Endothelial cell of hepatic sinusoid (primary cell): ENCODE measurements around the gene SNN.

Source experiments
- in situ Hi-C: cut with HindIII; loops from 2 replicates; pipeline ENCODE4 v1.10.0; 2017; ENCODE audit warnings: low sequenced_read_pairs

SNN gene

DNA sequence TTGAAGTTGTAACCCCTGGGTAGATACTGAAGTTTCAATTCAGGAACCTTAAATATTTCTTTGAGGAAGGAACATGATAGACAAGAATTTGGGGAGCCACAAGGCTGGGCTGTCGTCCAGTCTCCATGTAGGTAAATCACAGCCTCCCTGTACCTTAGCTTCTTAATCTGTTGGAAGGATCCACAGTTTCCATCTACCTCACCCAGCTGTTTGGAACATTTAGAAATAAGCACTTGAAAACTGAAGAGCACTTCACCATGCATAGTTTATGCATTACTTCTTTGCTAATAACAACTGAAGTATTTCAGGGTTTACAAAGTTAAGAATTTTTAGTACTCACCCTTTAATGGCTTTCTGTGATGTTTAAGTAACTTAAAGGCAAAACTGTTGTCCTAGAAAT, 57.2 kb downstream of the SNN start:
- in situ Hi-C loops: no loop called here

GRCh38 chr16:11726008-11726407, 57.8 kb downstream of the SNN start:
- in situ Hi-C loops: no loop called here

DNA sequence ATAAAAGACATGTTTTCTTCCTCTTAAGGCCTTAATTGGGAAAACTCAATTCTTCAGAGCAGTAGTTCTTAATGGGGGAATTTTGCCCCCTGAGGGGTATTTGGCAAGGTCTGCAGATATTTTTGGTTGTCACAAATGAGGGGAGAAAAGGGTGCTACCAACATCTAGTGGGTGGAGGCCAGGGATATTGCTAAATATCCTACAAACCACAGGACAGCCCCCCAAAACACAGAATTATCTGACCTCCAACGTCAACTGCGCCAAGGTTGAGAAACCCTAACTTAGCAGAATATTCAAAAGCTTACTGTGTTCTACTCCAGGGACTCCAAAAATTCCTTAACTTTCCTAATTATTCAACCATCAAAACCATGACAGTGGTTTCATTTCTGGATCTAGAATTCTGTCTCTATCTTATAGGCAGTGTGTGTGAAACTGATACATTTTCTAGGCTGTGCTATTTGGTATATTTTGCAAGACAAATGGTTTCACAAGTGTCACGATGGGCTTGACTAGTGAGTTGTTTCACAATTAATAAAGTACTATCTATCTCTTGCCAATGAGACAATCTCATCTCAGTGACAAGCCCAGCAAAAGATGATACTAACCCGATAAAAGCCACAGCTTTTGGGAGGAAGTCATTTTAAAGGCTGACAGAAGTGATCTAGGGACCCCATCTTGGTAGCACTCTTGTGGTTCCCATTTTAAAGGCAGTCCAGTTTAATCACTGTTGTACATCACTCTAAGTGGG, 59.7 kb downstream of the SNN start:
- in situ Hi-C loops: no loop called here
